C4-2B (cell line): ENCODE results near the gene SLC16A8.

Experiments used
- H3K27ac ChIP-seq: fragments of 450-650 bp; 2 replicates; pipeline ENCODE4 v1.5.1; 2017
- CTCF ChIP-seq: fragments of 450-650 bp; conservative IDR thresholded peaks from 2 replicates; pipeline ENCODE4 v1.5.1; 2017; ENCODE audit warnings: mild to moderate bottlenecking
- ZFX ChIP-seq: fragments of 450-650 bp; IDR thresholded peaks from 2 replicates; pipeline ENCODE4 v1.6.1; 2017

The SLC16A8 gene

GRCh38 chr22:38106814-38107578 lies 23.0 kb upstream of the SLC16A8 start:
- no peak for TF ChIP-seq CTCF
- TF ChIP-seq ZFX: no peak
- H3K27ac ChIP-seq: no peak overlapping the region

- H3K27ac ChIP-seq: no peak overlapping the region
- TF ChIP-seq ZFX (no peak), CTCF (no peak; the same call in 1 of the 2 replicates)
These were observed 20.1 kb upstream of the SLC16A8 start for GRCh38 chr22:38104084-38104483.

GRCh38 chr22:38103641-38104040 lies 19.7 kb upstream of the SLC16A8 start:
- TF ChIP-seq ZFX: no peak
- no peak for TF ChIP-seq CTCF
- no peak overlapping the region for H3K27ac ChIP-seq

- H3K27ac ChIP-seq: no peak overlapping the region
- TF ChIP-seq CTCF (no peak), ZFX (no peak)
These were observed 14.6 kb upstream of the SLC16A8 start for GRCh38 chr22:38098410-38099249.

- no peak overlapping the region for H3K27ac ChIP-seq
These were observed 13.8 kb upstream of the SLC16A8 start for GRCh38 chr22:38097557-38098409.

GRCh38 chr22:38097058-38097457 lies 13.1 kb upstream of the SLC16A8 start:
- no peak for TF ChIP-seq CTCF
- TF ChIP-seq ZFX: no peak
- no peak overlapping the region for H3K27ac ChIP-seq

More at GRCh38 chr22:38097557-38098409, 13.8 kb upstream of the SLC16A8 start:
- TF ChIP-seq CTCF (no peak), ZFX (no peak)
